IPS DF 19.7 (cell line): ENCODE measurements around the gene SUGCT.
"Not testable (repeated sequence)": the region's sequence is repeated elsewhere in the genome, so short reads cannot be mapped to it uniquely, and the experiment has no call there.

Source experiments
- DNase-seq: peaks from one replicate; pipeline ENCODE4 v3.0.0-alpha.2; 2013; ENCODE audit warnings: low read depth, low spot score

SUGCT gene

DNA sequence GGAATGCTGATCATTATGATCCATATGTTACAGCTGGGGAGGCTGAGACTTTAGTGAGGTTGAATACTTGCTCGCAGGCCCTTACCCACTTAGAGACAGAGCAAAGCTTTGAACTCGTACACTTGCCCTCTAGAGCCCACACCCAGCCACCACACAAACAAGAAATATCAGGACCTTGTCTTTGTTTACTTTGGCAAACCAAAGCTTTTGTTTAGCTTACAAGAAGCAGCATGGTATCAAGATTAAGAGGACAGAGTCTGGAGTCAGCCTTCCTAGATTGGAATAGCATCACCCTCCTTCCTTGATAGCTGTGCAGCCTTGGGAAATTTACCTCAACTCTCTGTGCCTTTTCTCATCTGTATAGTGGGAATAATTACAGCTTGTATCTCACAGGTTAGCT is 477.5 kb downstream of the SUGCT start:
- DNase-seq = no peak

DNA sequence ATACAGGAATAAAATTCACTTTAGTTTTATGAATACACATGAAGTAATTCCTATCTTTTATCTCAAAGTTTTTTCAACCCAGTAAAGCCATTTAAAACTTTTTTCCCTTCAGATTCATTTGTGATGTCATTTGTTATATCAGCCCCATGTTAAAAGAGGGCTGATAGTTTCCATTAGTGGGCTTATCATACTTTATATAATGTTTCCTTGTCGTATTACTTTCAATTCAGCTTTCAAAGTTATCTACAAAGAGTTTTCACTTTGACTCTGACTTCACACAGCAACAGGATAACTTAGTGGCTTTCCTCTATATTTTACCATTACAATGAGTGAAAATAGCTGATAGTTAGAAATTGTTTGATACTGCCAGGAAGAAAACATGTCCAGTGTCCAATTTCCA is 484.8 kb downstream of the SUGCT start:
- no peak for DNase-seq

DNA sequence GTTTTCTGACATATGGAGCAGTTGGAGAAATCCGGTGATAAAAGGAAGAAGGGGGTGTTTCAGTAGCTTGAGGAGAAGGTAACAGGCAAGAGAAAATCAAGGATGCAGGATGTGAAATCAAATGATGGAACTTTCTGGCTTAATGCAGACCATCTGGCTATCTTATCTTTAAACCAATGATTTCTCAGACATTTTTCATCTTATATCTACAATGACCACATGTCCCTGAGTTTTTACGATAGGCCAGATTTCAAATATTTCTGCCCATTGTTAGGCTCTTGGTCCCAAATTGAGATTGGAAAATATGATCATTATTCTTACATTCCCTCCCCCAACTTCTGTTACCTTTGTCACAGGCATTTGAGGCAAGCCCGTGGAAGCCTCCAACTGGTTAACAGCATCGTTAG is 486.8 kb downstream of the SUGCT start:
- no peak for DNase-seq

DNA sequence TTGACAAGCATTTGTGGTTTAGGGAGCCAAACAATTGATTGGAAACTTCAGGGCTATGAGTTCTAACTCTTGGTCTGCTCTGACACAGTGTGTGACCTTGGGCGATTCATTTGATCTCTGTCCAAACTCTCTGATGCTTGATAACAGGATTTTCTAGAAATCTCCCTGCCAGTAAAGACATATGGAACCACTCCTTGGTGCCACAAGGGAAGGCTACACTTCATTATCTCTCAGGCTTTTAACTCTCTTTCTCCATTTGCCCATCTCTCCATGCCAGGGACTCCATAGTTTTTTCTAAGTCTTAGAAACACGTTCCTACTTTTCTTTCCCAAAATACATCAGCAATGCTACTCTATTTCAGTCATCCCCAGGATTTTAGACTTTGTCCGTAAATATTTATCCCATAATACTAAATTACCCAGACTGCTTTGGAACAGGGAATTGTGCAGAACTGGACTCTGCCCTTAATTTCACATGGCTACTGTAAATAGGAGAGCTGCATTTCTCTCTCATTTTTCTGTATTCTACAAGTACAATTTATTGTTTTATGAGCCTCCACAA is 488.2 kb downstream of the SUGCT start:
- no peak for DNase-seq

DNA sequence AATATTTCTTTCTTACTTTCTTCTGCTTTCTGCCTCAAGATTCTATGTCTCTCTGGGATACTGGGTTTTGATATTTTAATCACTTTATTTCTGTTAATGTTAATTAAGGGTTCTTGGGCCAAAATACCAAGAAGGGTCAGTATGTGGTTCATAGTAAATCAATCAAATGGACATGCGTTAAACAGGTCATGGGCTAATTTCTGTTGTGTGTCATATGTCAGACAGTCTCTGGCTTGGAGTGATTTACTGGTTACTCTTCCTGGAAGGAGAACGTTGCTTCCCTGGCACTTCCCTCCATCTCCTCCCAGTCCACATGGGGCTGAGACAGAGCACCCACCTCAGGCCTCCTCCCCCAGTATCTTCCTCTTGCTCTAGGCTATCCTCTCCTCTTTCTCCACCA is 489.1 kb downstream of the SUGCT start:
- no peak for DNase-seq

DNA sequence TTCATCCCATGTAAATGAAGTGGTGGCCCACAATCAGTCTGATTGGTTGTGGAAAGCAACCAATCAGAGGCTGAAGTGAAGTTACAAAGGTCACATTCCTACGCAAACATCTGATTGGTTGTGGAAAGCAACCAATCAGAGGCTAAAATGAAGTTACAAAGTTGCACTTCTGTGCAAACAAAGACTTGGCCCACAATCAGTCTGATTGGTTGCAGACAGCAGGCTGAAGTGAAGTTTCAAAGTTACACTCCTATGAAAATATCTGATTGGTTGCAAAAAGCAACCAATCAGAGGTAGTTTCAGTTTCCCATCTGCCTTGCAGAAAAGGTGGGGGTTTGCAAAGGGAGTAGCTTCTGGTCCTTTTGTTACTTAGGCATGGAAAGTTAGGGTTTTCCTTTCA is 492.6 kb downstream of the SUGCT start:
- not testable (repeated sequence) for DNase-seq

DNA sequence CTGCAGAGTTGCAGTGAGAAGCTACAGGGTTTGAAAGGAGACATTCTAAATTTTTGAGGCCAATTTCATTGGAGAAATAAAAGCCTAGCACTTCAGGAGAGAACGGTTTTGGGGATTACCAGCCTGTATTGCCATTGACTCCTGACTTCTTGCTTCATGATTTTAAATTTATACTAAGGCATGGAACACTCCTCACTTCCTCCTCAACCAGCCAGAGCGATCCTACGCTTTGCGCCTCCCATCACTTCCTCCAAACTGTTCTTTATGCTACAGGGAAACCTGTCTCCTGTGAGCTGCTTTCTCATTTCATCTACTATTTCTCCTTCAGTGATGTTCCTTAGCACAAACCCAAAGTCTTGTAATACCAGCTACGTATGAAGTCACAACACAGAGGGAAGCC is 495.1 kb downstream of the SUGCT start:
- no peak for DNase-seq

DNA sequence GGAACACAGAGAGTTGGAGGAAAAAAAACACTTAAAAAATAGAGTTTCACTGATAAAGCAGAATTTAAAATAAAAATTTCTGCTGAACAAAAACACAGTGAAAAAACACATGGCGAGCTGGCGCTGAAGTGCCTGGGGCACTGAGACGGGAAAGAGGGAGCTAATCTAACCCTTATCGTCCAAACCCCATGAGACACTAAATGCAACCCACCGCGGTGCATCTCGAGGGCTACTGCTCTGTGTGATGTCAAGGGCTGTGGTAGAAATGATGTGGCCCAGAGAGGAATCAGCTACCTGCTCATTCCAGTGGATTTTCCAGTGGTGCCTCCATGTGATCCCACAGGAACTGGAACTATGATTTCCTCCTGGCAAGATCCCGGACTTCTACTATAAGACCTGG is 499.3 kb downstream of the SUGCT start:
- DNase-seq = no peak

DNA sequence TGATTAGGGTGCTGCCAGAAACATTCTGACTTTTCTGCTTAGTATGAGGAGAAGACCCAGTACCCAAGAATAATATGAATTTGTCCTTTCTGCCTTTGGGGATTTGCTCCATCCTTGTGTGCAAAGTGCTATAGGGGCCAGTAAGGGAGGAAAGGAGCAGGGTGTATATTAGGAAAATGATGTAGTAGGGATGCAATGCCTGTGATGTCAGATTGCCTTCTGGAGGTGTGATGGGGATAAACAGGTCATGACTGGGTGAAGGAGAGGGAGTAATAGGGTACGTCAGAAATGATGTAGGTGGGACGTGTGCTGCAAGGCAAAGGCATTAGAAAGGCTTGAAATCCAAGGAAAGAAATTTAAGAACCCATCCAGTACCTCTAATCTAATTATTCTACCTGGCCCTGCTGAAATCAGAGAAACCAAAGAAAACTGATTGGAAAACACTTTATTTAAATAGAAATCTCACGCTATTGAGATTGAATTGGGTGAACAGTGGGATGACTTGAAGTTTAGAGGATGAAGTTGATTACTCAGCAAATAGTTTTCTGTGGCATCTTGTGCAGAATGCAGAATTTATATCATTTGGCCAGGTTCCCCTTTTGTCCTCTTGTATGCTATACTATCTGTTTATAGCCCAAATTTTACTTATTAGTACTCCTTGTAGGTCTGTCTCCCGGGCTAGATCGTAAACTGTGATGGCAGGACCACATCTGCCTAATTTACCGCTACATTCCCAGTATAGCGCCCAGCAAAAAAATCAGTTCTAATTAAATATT is 503.9 kb downstream of the SUGCT start:
- no peak for DNase-seq

DNA sequence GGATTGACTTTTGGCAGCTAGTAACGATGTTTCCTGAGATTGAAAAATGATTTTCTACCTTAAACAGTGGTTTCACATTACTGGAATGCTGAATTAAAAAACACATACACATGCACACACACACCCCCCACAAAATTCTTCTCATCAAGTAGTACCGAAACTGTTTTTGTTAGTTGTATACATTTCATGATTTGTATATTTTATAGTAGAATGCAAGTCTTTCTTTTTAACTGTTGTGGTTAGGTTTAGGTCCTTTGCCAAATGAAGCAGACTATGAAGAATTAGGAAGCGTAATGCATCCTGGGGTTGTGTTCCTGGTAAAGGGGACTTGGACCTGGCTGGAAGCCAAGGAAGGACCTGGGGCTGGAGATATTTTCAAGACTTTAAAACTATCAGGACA is 505.8 kb downstream of the SUGCT start:
- no peak for DNase-seq

DNA sequence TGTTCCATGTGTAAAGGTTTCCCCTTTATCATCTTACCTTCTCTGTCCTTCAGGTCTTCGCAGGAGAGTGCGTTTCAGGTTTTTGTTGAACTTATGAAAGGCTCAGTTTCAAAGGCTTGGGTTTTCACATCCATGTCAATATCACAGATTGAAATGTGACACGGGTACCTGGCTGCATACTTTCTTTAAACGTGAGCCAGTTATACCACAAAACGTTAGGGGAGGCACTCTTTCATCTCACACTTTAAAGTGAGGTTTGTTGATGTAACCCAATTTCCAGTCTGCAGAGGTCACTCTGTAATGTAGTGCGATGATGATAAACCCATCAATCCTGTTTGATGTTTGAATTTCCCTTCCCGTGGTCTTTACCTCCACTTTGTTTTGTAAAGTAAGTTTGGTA is 506.9 kb downstream of the SUGCT start:
- DNase-seq = no peak

DNA sequence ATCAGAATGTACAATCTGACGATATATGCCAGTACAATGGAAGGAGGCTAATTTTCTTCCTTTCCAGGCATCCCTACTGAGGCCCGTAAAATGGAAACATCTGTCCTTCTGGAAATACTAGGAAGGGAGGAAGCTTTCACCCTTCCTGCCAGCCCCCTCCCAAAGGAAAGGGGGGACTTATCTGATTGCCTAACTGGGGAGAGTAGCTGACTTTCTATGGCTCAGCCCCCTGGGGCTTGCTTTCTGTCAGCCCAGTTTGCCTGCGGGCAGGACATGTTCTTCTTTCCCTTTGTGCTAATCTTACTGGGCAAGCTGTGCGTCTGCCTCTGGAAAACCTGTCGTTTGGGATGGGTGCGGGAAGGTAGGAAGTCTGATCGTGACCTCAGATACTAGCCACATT is 508.9 kb downstream of the SUGCT start:
- no peak for DNase-seq

DNA sequence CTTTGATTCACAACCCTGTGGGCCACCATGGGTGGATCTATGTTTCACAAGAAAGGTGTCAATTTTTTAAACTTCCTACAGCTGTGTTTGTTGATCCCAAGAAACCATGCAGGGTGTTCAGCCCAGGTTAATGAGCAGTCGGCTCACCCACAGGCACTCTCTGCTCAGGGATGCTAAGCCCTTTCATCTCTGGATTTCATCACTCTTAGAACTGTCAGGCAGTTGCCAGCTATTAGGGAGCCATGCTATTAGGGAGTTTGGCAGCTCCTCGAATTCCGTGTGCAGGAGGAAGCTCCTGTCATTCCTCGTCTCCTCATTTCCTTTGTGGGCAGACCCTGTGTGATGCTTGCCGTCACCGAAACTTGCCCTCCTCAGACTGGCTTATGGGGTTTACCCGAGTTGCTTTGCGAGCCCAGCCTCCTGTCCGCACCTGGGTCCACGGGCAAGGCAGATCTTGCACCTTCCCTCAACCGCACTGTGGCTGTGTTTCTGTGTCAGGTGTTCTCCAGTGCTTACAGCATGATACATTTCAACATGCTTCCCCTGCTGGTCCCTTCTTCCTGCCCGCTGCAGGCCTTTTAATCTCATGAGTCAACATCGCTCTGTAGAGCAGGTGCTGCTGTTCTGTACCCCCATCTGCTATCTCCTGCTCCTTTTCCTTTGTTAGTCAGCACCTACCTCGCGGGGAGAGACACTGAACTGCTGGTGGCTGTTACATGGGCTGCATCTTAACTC is 509.8 kb downstream of the SUGCT start:
- DNase-seq = no peak

DNA sequence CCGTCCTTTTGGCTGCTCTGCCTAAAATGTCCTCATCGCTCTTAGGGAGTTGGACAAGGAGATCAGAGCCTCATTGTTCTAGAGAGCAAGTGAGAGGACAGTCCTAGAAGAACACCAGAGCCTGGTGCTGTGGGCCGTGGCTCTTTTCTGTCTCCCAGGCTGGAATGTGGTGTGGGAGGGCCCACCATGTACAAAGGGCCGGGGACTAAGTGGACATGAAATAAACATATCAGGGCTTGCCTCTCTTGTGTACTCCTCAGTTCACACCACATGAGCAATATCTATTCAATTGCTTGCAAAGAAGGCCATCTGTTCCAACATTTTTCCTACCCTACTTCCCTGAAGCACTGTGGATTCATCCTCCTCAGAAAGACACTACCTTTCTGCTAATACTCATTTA is 510.4 kb downstream of the SUGCT start:
- no peak for DNase-seq

DNA sequence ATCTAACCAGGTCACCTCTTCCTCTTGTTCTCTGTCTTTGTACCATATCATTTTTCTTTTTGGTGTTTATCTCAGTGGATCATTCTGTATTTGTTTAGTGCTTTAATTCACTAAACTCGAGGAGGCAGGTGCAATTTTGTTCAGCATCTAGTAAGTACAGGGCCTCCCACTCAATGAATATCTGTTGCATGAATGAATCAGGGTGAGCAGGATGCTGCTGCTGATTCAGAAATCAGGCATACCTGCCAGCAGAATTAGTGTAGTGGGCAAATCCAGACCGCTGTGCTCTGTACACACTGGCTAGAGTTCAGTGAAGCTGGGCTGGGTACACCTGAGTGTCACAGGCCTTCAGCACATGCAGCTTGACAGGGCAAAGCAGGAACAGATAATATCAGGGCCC is 511.9 kb downstream of the SUGCT start:
- DNase-seq = no peak

DNA sequence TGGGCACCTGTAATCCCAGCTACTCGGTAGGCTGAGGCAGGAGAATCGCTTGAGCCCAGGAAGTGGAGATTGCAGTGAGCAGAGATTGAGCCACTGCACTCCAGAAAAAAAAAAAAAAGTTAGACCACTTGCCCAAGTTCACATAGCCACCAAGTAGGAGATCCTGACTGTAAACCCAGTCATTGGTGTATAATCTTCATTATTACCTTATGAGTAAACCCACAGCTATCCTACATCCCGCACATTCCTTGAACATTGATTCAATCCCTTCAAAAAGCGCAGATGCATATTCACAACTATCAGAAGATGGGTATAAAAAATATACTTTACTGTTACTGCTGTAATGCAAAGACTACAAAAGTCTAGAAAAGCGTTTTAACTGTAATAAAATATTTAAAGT is 512.9 kb downstream of the SUGCT start:
- DNase-seq = no peak

DNA sequence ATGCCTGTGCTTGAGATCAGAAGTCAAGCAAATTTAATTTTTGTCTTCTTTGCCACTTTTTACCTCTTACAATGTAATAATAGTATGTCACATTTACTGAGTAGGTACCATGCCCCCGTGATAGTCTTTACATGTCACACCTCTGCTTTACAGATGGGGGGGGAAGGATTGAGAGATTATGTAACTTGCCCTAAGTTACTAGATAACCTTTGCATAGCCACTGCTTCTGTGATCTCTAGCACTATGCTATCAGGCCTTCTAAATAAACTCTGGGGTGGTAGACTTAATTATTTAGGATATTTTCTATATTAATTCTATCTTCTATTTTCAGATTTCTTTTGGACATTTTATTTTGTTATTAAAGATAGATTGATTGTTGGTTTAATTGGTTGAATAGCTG is 514.4 kb downstream of the SUGCT start:
- no peak for DNase-seq

DNA sequence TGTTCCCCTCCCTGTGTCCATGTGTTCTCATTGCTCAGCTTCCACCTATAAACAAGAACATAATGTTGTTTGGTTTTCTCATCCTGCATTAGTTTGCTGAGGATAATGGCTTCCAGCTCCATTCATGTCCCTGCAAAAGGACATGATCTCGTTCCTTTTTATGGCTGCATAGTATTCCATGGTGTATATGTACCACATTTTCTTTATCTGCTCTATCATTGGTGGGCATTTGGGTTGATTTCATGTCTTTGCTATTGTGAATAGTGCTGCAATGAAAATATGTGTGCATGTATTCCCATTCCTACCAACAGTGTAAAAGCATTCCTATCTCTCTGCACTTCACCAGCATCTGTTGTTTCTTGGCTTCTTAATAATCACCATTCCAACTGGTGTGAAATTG is 516.1 kb downstream of the SUGCT start:
- DNase-seq = not testable (repeated sequence)

DNA sequence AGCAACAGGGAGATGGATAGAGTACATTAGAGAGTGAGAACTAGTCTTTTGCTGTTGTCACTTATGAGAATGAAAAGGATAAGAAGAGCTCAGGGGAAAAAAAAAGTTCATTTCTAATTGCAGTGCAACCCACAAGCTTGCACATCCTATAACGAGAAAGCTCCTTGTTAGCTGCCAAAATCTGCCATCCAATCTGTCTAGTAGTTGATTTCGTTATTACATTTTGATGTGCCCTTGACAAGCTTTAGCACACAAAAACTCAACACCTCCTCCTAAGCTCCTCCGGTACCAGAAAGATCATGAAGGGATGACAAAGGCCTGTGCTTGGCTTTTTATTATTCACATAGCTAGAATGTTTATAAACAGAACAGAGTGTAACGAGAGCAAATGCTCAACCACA is 519.4 kb downstream of the SUGCT start:
- DNase-seq = no peak

DNA sequence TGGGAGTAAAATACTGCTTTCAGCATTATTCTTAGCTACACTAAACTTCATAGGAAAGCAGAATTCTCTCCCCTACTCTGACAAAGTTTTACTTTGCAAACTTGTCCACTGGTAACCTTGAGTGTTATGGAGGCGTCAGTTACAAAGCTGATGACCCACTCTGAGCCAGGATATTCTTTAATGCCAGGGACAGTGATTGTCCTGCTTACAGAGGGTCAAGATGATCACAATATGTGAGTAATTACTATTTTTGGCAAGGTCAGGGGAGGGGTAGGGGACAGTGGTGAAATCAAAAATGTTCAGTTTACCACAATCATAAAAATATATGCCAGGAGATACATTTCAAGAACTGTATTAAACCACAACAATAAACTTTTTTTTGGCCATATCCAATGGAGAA is 520.6 kb downstream of the SUGCT start:
- no peak for DNase-seq

DNA sequence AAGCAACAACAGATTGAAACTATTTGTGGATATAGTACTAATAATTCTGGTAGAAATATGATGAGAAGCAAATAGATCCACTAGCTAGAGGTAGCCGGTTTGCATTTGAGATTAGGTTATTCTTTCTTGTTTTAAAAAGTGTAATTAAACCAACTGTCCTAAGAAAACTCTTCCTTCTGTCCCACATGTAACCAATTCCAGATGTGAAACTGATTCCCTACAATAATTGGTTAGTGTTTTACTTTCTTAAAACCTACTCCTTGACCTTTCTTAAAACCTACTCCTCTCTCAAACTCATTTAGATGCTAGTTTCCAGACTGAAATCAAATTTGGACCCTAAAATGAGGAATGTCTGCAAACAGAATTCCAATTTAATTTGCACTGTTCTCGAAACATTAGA is 521.5 kb downstream of the SUGCT start:
- no peak for DNase-seq

DNA sequence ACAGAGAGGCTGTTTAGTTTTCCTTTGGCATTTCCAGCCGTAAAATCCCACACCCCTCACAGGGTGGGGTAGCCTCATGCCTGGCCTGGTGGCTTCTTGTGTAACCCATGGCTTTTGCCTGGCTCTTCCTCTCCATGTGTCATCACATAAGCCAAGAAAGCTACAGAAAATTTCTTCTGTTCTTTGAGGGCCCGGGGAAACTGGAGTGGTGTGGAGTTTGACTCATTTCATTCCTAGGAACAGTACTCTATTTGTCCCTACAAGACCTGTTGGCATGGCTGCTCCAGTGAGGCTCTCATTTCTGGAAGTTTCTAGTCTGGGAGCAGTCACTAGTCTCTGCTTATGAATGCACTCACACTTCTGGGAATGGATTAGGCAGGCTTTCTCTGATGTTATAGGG is 523.9 kb downstream of the SUGCT start:
- DNase-seq = no peak

DNA sequence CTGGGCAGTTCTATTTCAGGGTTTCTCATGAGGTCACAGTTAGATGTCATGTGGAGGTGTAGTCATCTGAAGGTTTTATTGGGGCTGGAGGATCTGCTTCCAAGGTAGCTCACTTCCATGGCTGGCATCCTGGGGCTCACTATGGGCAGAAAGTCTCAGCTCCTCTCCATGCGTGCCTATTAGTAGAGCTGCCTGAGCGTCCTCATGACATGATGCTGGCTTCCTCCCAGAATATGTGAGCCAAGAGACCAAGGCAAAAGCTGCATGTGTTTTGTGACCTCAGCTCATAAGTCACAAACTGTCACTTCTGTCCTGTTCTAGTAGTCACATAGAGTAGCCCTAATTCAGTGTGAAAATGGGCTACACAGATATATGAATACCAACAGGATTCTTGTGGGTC is 524.4 kb downstream of the SUGCT start:
- DNase-seq = no peak
